Upper lobe of left lung (tissue), 4 donors: ENCODE data around the gene MC5R.

ENCODE experiments used
- CTCF ChIP-seq, 6 experiments: fragments of 450-650 bp in 4 of 6; fragments of 200-600 bp in 2 of 6; sonication (generic) in 2 of 6; IDR thresholded peaks; one replicate each; pipeline ENCODE4 v1.5.1; 2016 to 2019; ENCODE audit warnings: antibody characterized with exemption in 6 of 6
- EP300 ChIP-seq, 4 donors: sonication (generic); formaldehyde crosslinking; IDR thresholded peaks; one replicate each; pipeline ENCODE4 v1.5.1; 2017; ENCODE audit warnings: antibody characterized with exemption in 4 of 4, control low read depth in 2 of 4
- POLR2A ChIP-seq, 4 donors: fragments of 450-650 bp; IDR thresholded peaks; one replicate each; pipeline ENCODE4 v1.5.1; 2016 to 2017; ENCODE audit warnings: antibody characterized with exemption in 4 of 4, mild to moderate bottlenecking in 2 of 4
- POLR2AphosphoS5 ChIP-seq, 2 donors: sonication (generic); formaldehyde crosslinking; IDR thresholded peaks; one replicate each; pipeline ENCODE4 v1.5.1; 2017; ENCODE audit warnings: antibody characterized with exemption in 2 of 2

- TF ChIP-seq POLR2A (IDR thresholded peaks at IDR 0.05) (no peak), CTCF (IDR thresholded peaks at IDR 0.05) (no peak), EP300 (IDR thresholded peaks at IDR 0.05) (no peak), POLR2AphosphoS5 (IDR thresholded peaks at IDR 0.05) (no peak)
Observed at GRCh38 chr18:13834496-13835015, 10.6 kb downstream of the MC5R start.
